Left ventricle myocardium superior (tissue), 1 donor: ENCODE data around the gene GANAB. TPM values are rescaled to one million over a fixed set of nuclear protein-coding genes. Genes with fewer than 3 reads are reported as not detected.
A peak's percentile ranks its signal among the peaks of the same experiment; 100 is the strongest.
"Not testable (repeated sequence)": the region's sequence is repeated elsewhere in the genome, so short reads cannot be mapped to it uniquely, and the experiment has no call there.

ENCODE experiments used
- ATAC-seq: fragments of 200-7000 bp; cut with Tn5 transposase; one replicate; pipeline ENCODE4 v1.9.1; 2020; ENCODE audit warnings: mild to moderate bottlenecking, moderate library complexity
- DNase-seq: peaks from one replicate; pipeline ENCODE4 v3.0.0-alpha.2; 2020
- intact Hi-C: fragments of 100-400 bp; cut with micrococcal nuclease; formaldehyde crosslinking; loops from one replicate; pipeline ENCODE4 v1.11.0; 2022
- total RNA-seq: library from RNA; stranded (reverse); fragmentation: NEBNext Ultra II Directional; extraction: Animal tissue kit (Norgen Biotek cat#: 25700); gene quantifications from one replicate; pipeline ENCODE4 v1.2.1, GENCODE V29; 2021
- donor health status: DM: no; HTN: yes; CAD: no; lungs with severe emphysema.

GANAB gene
- total RNA-seq, 1 donor from 2014 or later, result 106 TPM

DNA sequence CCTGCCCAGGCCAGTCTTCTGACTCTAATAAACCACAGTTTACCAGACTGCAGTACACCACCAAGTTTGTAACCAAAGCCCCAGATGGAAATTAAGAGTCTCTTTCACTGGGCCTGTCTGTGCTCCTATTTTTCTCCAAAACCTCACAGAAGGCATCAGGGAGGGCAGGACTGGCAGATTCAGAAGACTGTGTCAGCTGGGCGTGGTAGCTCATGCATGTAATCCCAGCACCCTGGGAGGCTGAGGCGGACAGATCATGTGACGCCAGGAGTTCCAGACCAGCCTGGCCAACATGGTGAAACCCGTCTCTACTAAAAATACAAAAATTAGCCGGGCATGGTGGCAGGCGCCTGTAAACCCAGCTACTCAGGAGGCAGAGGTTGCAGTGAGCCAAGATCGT lies 61.1 kb downstream of the GANAB start:
- DNase-seq, intact Hi-C loops: not testable (repeated sequence)

DNA sequence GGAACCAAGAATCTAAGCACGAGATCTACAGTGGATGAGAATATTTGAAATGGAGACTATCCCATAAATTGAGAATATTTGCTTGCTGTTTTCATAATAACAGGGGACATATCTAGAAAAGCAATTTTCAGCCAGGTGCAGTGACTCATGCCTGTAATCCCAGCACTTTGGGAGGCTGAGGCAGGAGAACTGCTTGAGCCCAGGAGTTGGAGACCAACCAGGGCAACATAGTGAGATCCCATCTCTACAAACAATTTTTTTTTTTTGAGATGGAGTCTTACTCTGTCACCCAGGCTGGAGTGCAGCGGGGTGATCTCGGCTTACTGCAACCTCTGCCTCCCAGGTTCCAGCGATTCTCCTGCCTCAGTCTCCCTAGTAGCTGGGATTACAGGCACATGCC lies 64.7 kb downstream of the GANAB start:
- intact Hi-C loops, DNase-seq, ATAC-seq: not testable (repeated sequence)

More for the DNA sequence above, 61.1 kb downstream of the GANAB start:
- ATAC-seq, result not testable (repeated sequence)

- no peak for DNase-seq
- ATAC-seq, result no peak
- intact Hi-C loops, result no loop called here
Measured at GRCh38 chr11:62580959-62581715, 65.3 kb downstream of the GANAB start.

- ATAC-seq (no peak), DNase-seq (no peak)
- intact Hi-C loops, result no loop called here
Measured at GRCh38 chr11:62579252-62579651, 67.2 kb downstream of the GANAB start.

DNA sequence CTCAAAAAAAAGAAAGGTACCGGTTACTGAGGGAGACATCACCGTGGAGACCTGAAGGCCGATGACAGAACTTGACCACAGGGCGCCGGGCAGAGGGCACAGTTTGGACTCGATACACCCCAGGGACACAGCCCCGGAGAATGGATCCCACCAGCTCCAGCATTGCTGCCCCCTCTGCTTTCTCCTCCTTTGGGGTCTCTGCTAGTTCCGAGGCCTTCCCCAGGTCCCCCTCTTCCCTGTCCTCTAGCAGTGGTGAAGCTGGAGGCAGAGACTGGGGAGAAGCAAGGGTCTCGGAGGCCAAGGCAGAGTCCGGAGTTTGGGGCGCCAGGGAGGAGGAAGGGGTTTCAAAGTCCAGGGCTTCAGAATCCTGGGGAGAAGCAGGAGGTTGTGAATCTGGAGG lies 67.9 kb downstream of the GANAB start:
- ATAC-seq, result no peak
- DNase-seq, result no peak
- intact Hi-C loops, result no loop called here

DNA sequence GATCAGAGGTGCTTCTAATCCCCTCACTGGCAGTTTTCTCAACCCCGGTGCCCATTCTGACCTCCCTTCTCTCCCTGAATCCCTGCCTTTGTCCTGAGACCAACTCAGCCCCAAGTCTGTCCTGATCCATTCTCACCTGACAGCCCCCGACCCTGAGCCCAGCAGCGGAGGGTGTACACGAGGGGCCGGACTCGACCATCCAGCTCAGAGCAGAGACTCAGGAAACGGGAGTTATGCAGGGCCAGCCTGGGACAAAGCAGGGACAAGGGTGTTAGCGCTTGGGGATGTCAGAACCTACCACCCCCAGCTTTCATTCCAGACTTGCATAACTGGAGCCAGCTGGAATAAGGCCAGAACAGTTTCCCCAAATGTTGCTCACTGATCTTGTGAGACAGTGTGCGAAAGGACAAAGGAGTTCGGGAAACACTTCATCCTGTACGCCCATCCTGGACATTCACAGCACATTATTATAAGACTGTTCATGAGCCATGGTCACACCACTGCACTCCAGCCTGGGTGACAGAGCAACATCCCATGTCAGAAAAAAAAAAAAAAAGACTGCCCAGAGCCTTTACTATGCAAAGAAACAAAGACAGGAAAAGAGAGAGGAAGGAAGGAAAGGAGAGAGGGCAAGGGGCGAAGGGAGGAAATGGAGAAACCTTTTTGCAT lies 69.2 kb downstream of the GANAB start:
- no peak for DNase-seq
- intact Hi-C loops, result no loop called here
- no peak for ATAC-seq

- DNase-seq, result no peak
- no peak for ATAC-seq
- intact Hi-C loops, result no loop called here
Measured at GRCh38 chr11:62575837-62576236, 70.6 kb downstream of the GANAB start.

- ATAC-seq (no peak), DNase-seq (peak; percentile 48)
- intact Hi-C loops, result no loop called here
Measured at GRCh38 chr11:62575156-62575555, 71.3 kb downstream of the GANAB start.

Other genes starting within 250 kb of the GANAB start
- gene SCGB1A1, start 227.6 kb downstream of the GANAB start, total RNA-seq, result not detected
- 354 TPM for gene AHNAK, start 99.8 kb downstream of the GANAB start, total RNA-seq
- 804 TPM for gene EEF1G, start 72.7 kb downstream of the GANAB start, total RNA-seq
- gene TUT1, start 55.1 kb downstream of the GANAB start, total RNA-seq, result 12.3 TPM
- 33.1 TPM for gene MTA2, start 44.7 kb downstream of the GANAB start, total RNA-seq
- gene EML3, start 33.8 kb downstream of the GANAB start, total RNA-seq, result 12.9 TPM
- gene ROM1, start 33.4 kb downstream of the GANAB start, total RNA-seq, result 1.7 TPM
- 12.1 TPM for gene B3GAT3, start 24.6 kb downstream of the GANAB start, total RNA-seq
- 12.0 TPM for gene INTS5, start 6.7 kb upstream of the GANAB start, total RNA-seq
- 27.1 TPM for gene C11orf98, start 18.6 kb upstream of the GANAB start, total RNA-seq
- 3.1 TPM for gene CSKMT, start 18.7 kb upstream of the GANAB start, total RNA-seq
- gene UQCC3, start 25.1 kb upstream of the GANAB start, total RNA-seq, result 7.7 TPM
- gene LBHD1, start 25.7 kb upstream of the GANAB start, total RNA-seq, result 1.7 TPM
- 88.6 TPM for gene UBXN1, start 32.5 kb upstream of the GANAB start, total RNA-seq
- 3.4 TPM for gene LRRN4CL, start 42.9 kb upstream of the GANAB start, total RNA-seq
- gene BSCL2, start 60.8 kb upstream of the GANAB start, total RNA-seq, result 15.2 TPM
- not detected for gene GNG3, start 61.1 kb upstream of the GANAB start, total RNA-seq
- gene HNRNPUL2, start 80.8 kb upstream of the GANAB start, total RNA-seq, result 35.8 TPM
- gene TTC9C, start 81.9 kb upstream of the GANAB start, total RNA-seq, result 15.1 TPM
- gene ZBTB3, start 107.5 kb upstream of the GANAB start, total RNA-seq, result 10.1 TPM
- gene POLR2G, start 115.0 kb upstream of the GANAB start, total RNA-seq, result 43.5 TPM
- gene TAF6L, start 124.8 kb upstream of the GANAB start, total RNA-seq, result 8.8 TPM
- 16.9 TPM for gene TMEM179B, start 140.8 kb upstream of the GANAB start, total RNA-seq
- gene TMEM223, start 145.4 kb upstream of the GANAB start, total RNA-seq, result 21.7 TPM
- gene NXF1, start 158.8 kb upstream of the GANAB start, total RNA-seq, result 49.6 TPM
- 19.5 TPM for gene STX5, start 185.4 kb upstream of the GANAB start, total RNA-seq
- not detected for gene TEX54, start 186.2 kb upstream of the GANAB start, total RNA-seq
- 25.8 TPM for gene WDR74, start 193.0 kb upstream of the GANAB start, total RNA-seq
- 36.4 TPM for gene SLC3A2, start 234.3 kb upstream of the GANAB start, total RNA-seq